Heart left ventricle (tissue), 13 donors: ENCODE measurements around the gene AP5B1.

ENCODE experiments used
- CTCF ChIP-seq, 12 donors: fragments of 200-600 bp; sonication (generic) in 4 of 12; IDR thresholded peaks; one replicate each; pipeline versions ENCODE4 v1.5.0 to v1.8.0; 2018 to 2022; ENCODE audit warnings: antibody characterized with exemption in 12 of 12, mild to moderate bottlenecking in 5 of 12
- POLR2A ChIP-seq, 2 donors: fragments of 450-650 bp; IDR thresholded peaks; one replicate each; pipeline ENCODE4 v1.6.1; 2017; ENCODE audit warnings: antibody characterized with exemption in 2 of 2, mild to moderate bottlenecking in 2 of 2, moderate library complexity in 2 of 2
- donor health status: ischemic (EF 13 %, LVEDD 7.1; RV severe dilation, severe dysfunction).
- donor health status: DM: no; HTN: yes; CAD: no.
- donor health status: DM: no; HTN: no; CAD: no.
- donor health status: ischemic (EF 25% LVEDD 6.9; RV normal size, moderate dysfunction).
- donor health status: ischemic (EF 25% LVEDD 5.7; RV mildly dilated, moderate dysfunction).
- donor health status: ischemic (EF 35%, LVEDD 5.7; RV mildly dilated, moderate dysfunction).
- donor health status: nonischemic (EF 11% LVEDD 7.7; RV severe dilation, severe dysfunction).
- donor health status: DM: yes; HTN: yes; CAD: no.
- donor health status: PGD.
- donor health status: ischemic (EF 29% LVEDD 5.4; RV normal size, mild dysfunction).
- donor health status: nonischemic (EF 23%, LVEDD 6.1; RV moderate dilation, normal function).

- TF ChIP-seq POLR2A (IDR thresholded peaks at IDR 0.05), result no peak
- no peak for TF ChIP-seq CTCF (IDR thresholded peaks at IDR 0.05)
Measured at GRCh38 chr11:65793625-65794400, 13.0 kb upstream of the AP5B1 start.
